ENCODE results near the gene LNPEP.

Gene LNPEP

DNA sequence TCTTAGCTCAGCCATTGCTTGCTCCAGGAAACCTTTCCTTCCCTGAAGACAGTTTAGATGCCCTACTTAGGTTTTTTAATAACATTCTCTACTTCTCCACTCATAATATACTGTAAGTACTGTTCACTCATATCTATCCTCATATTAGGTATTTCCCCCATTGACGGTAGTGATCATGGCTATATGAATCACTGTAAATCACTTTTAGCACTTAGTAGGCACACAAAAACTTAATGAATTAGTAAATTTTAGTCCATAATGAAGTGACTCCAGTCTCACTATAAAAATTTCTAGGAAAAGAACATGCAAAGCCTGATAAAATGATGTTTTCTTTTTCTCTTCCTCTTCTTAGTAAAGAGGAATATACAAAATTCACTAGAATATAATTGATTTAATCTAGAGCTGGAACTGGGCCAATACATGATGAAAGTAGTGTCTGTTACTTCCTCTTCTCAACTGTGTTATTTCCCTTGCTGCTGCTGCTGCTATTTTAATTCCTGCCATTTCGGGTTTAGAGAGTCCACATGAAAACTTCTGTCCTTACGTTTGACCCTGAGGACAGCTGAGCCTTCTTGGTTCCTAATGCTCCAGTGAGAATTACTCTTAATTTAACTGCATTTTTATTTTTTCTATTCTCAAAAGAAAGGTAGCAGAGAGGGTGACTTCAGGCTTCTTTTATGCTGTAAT lies 73.5 kb downstream of the LNPEP start:
- Histone ChIP-seq H4K8ac (ENCODE audit: low read depth, low read length) (no peak overlapping the region), H2AK5ac (ENCODE audit: low read depth, low read length) (no peak overlapping the region), H3K4me3 (ENCODE audit: low read length in 2 of 2) (no peak overlapping the region), H4K91ac (ENCODE audit: low read depth, low read length, poor library complexity) (no peak overlapping the region), H3K27me3 (ENCODE audit: control insufficient read depth in 3 of 3, insufficient read depth in 3 of 3, low read depth in 1 of 3, low read length in 3 of 3) (no peaks in the 10 kb centered on the region), H3K23ac (ENCODE audit: low read depth, low read length, poor library complexity) (no peak overlapping the region), H3K9ac (ENCODE audit: low read depth, low read length, poor library complexity) (no peak overlapping the region), H3K4me1 (ENCODE audit: control insufficient read depth in 2 of 2, insufficient read depth in 1 of 2, low read depth in 1 of 2, low read length in 2 of 2) (no peaks in the 10 kb centered on the region), H3K79me1 (ENCODE audit: low read depth, low read length) (no peaks in the 10 kb centered on the region), H3K4ac (ENCODE audit: low read length) (no peak overlapping the region), H2BK120ac (ENCODE audit: low read depth, low read length) (no peak overlapping the region), H2BK15ac (ENCODE audit: low read length) (no peak overlapping the region), H3K36me3 (replicated peaks in 1 of 2; ENCODE audit: control insufficient read depth in 2 of 2, insufficient read depth in 2 of 2, low read length in 2 of 2) (peaks cover 0 to 12% of the 10 kb centered on the region in 2 donors), H2BK12ac (ENCODE audit: low read length) (no peak overlapping the region), H3K27ac (replicated peaks; ENCODE audit: low read length) (no peak overlapping the region), H3K18ac (ENCODE audit: low read length) (no peak overlapping the region), H3K14ac (ENCODE audit: low read length) (no peak overlapping the region), H3K4me2 (ENCODE audit: insufficient read depth, low read length, poor library complexity, severe bottlenecking) (no peak overlapping the region), H3K9me3 (replicated peaks in 1 of 2; ENCODE audit: control insufficient read depth in 2 of 2, insufficient read depth in 1 of 2, low read depth in 1 of 2, low read length in 2 of 2) (no peaks in the 10 kb centered on the region), H2AFZ (ENCODE audit: low read length) (no peak overlapping the region), H2BK5ac (ENCODE audit: low read length) (no peak overlapping the region)
- WGBS, 2 donors (ENCODE audit: extremely low coverage in 2 of 2, insufficient read length in 2 of 2, insufficient replicate concordance in 1 of 2) = no CpG with 5 or more reads among the region's 3 CpGs
- DNase-seq (ENCODE audit: low spot score) = no peak

DNA sequence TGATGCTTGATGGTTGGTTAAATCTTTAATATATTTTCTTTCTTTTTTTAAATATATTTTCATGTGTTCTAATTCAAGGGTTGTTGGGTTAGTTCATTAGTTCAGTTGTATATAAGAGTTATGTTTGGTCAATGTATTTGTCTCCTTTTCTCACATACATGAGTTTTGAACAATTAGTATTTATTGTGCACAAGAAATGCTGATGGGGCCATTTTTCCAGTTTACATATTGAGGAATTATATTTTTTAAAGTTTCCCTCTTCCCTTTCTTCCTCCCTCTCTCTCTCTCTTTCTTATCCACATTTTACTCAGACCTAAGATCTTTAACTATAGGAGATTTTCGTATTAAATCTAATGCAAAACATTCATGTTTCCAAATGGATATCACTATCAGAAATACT lies 74.0 kb downstream of the LNPEP start:
- Histone ChIP-seq H3K9ac (ENCODE audit: low read depth, low read length, poor library complexity) (no peak overlapping the region), H3K9me3 (replicated peaks in 1 of 2; ENCODE audit: control insufficient read depth in 2 of 2, insufficient read depth in 1 of 2, low read depth in 1 of 2, low read length in 2 of 2) (no peaks in the 10 kb centered on the region), H4K91ac (ENCODE audit: low read depth, low read length, poor library complexity) (no peak overlapping the region), H2BK120ac (ENCODE audit: low read depth, low read length) (no peak overlapping the region), H2BK5ac (ENCODE audit: low read length) (no peak overlapping the region), H3K4ac (ENCODE audit: low read length) (no peak overlapping the region), H2AFZ (ENCODE audit: low read length) (no peak overlapping the region), H3K14ac (ENCODE audit: low read length) (no peak overlapping the region), H3K79me1 (ENCODE audit: low read depth, low read length) (no peaks in the 10 kb centered on the region), H2BK12ac (ENCODE audit: low read length) (no peak overlapping the region), H3K23ac (ENCODE audit: low read depth, low read length, poor library complexity) (no peak overlapping the region), H3K4me2 (ENCODE audit: insufficient read depth, low read length, poor library complexity, severe bottlenecking) (no peak overlapping the region), H2BK15ac (ENCODE audit: low read length) (no peak overlapping the region), H3K27me3 (ENCODE audit: control insufficient read depth in 3 of 3, insufficient read depth in 3 of 3, low read depth in 1 of 3, low read length in 3 of 3) (no peaks in the 10 kb centered on the region), H3K27ac (replicated peaks; ENCODE audit: low read length) (no peak overlapping the region), H3K4me1 (ENCODE audit: control insufficient read depth in 2 of 2, insufficient read depth in 1 of 2, low read depth in 1 of 2, low read length in 2 of 2) (no peaks in the 10 kb centered on the region), H2AK5ac (ENCODE audit: low read depth, low read length) (no peak overlapping the region), H3K4me3 (ENCODE audit: low read length in 2 of 2) (no peak overlapping the region), H3K18ac (ENCODE audit: low read length) (no peak overlapping the region), H4K8ac (ENCODE audit: low read depth, low read length) (no peak overlapping the region), H3K36me3 (replicated peaks in 1 of 2; ENCODE audit: control insufficient read depth in 2 of 2, insufficient read depth in 2 of 2, low read length in 2 of 2) (peaks cover 0 to 16% of the 10 kb centered on the region in 2 donors)
- DNase-seq (ENCODE audit: low spot score) = no peak
- no CpG with 5 or more reads among the region's 1 CpG for WGBS, 2 donors (ENCODE audit: extremely low coverage in 2 of 2, insufficient read length in 2 of 2, insufficient replicate concordance in 1 of 2)

DNA sequence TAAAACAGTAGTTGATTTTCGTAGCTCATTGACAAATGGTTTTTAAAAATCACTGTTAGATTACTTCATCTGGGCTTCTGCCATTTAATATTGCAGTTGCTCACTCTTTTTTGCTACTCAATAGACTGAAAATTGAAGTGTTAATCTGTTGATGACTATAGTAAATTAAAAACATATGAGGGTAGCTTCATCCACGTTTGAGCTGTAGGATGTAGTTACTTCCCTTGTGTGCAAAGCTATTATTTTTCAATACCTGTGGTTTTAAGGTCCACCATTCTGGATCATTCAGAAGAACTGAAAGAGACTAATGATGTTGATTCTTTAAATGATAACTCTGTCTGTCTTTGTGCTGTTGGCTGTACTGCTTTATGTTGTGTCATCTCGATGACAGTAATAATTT lies 74.7 kb downstream of the LNPEP start:
- H3K4ac ChIP-seq (ENCODE audit: low read length) = no peak overlapping the region

DNA sequence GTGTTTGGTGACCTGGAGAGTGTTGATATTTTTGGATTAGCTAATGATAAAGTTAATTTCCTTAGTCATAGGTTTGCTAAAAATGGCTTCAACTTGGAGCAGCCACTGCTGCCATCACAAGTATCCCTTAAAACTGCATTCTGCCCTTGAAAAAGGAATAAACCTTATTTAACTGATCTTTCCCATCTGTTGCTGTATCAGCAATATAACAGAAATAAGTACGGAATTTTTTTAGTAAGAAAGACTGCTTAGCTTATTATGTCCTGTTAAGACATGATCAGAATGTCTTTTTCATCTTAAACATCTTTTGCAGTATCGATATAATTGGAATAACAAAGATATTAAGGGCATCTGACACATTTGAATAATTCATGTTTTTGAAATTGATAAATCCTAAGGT lies 75.7 kb downstream of the LNPEP start:
- no peak overlapping the region for H3K9ac ChIP-seq (ENCODE audit: low read depth, low read length, poor library complexity)
- no peak overlapping the region for H3K27ac ChIP-seq (replicated peaks; ENCODE audit: low read length)
- H3K4me2 ChIP-seq (ENCODE audit: insufficient read depth, low read length, poor library complexity, severe bottlenecking) = no peak overlapping the region
- no peak overlapping the region for H4K91ac ChIP-seq (ENCODE audit: low read depth, low read length, poor library complexity)
- no peak overlapping the region for H2AK5ac ChIP-seq (ENCODE audit: low read depth, low read length)
- H3K79me1 ChIP-seq (ENCODE audit: low read depth, low read length) = no peaks in the 10 kb centered on the region
- H3K4me1 ChIP-seq (ENCODE audit: control insufficient read depth in 2 of 2, insufficient read depth in 1 of 2, low read depth in 1 of 2, low read length in 2 of 2) = no peaks in the 10 kb centered on the region
- H3K4me3 ChIP-seq (ENCODE audit: low read length in 2 of 2) = no peak overlapping the region
- H2BK120ac ChIP-seq (ENCODE audit: low read depth, low read length) = no peak overlapping the region
- no peaks in the 10 kb centered on the region for H3K9me3 ChIP-seq (replicated peaks in 1 of 2; ENCODE audit: control insufficient read depth in 2 of 2, insufficient read depth in 1 of 2, low read depth in 1 of 2, low read length in 2 of 2)
- H3K23ac ChIP-seq (ENCODE audit: low read depth, low read length, poor library complexity) = no peak overlapping the region
- no peak overlapping the region for H3K18ac ChIP-seq (ENCODE audit: low read length)
- WGBS, 2 donors (ENCODE audit: extremely low coverage in 2 of 2, insufficient read length in 2 of 2, insufficient replicate concordance in 1 of 2) = no CpG with 5 or more reads among the region's 2 CpGs
- H3K4ac ChIP-seq (ENCODE audit: low read length) = no peak overlapping the region
- no peak overlapping the region for H3K14ac ChIP-seq (ENCODE audit: low read length)
- H3K36me3 ChIP-seq (replicated peaks in 1 of 2; ENCODE audit: control insufficient read depth in 2 of 2, insufficient read depth in 2 of 2, low read length in 2 of 2) = peaks cover 0 to 21% of the 10 kb centered on the region in 2 donors
- H2BK15ac ChIP-seq (ENCODE audit: low read length) = no peak overlapping the region
- no peak overlapping the region for H4K8ac ChIP-seq (ENCODE audit: low read depth, low read length)
- H2BK12ac ChIP-seq (ENCODE audit: low read length) = no peak overlapping the region
- no peak for DNase-seq (ENCODE audit: low spot score)
- no peaks in the 10 kb centered on the region for H3K27me3 ChIP-seq (ENCODE audit: control insufficient read depth in 3 of 3, insufficient read depth in 3 of 3, low read depth in 1 of 3, low read length in 3 of 3)
- no peak overlapping the region for H2BK5ac ChIP-seq (ENCODE audit: low read length)
- H2AFZ ChIP-seq (ENCODE audit: low read length) = no peak overlapping the region

More for the DNA sequence above, 74.7 kb downstream of the LNPEP start:
- Histone ChIP-seq H3K4me3 (ENCODE audit: low read length in 2 of 2) (no peak overlapping the region), H2AK5ac (ENCODE audit: low read depth, low read length) (no peak overlapping the region), H4K8ac (ENCODE audit: low read depth, low read length) (no peak overlapping the region), H3K14ac (ENCODE audit: low read length) (no peak overlapping the region), H2AFZ (ENCODE audit: low read length) (no peak overlapping the region), H3K9me3 (replicated peaks in 1 of 2; ENCODE audit: control insufficient read depth in 2 of 2, insufficient read depth in 1 of 2, low read depth in 1 of 2, low read length in 2 of 2) (no peaks in the 10 kb centered on the region), H2BK12ac (ENCODE audit: low read length) (no peak overlapping the region), H3K27ac (replicated peaks; ENCODE audit: low read length) (no peak overlapping the region), H4K91ac (ENCODE audit: low read depth, low read length, poor library complexity) (no peak overlapping the region), H3K79me1 (ENCODE audit: low read depth, low read length) (no peaks in the 10 kb centered on the region), H3K23ac (ENCODE audit: low read depth, low read length, poor library complexity) (no peak overlapping the region), H2BK120ac (ENCODE audit: low read depth, low read length) (no peak overlapping the region), H2BK15ac (ENCODE audit: low read length) (no peak overlapping the region), H3K9ac (ENCODE audit: low read depth, low read length, poor library complexity) (no peak overlapping the region), H3K4me1 (ENCODE audit: control insufficient read depth in 2 of 2, insufficient read depth in 1 of 2, low read depth in 1 of 2, low read length in 2 of 2) (no peaks in the 10 kb centered on the region), H3K36me3 (replicated peaks in 1 of 2; ENCODE audit: control insufficient read depth in 2 of 2, insufficient read depth in 2 of 2, low read length in 2 of 2) (peaks cover 0 to 19% of the 10 kb centered on the region in 2 donors), H2BK5ac (ENCODE audit: low read length) (no peak overlapping the region), H3K27me3 (ENCODE audit: control insufficient read depth in 3 of 3, insufficient read depth in 3 of 3, low read depth in 1 of 3, low read length in 3 of 3) (no peaks in the 10 kb centered on the region), H3K4me2 (ENCODE audit: insufficient read depth, low read length, poor library complexity, severe bottlenecking) (no peak overlapping the region), H3K18ac (ENCODE audit: low read length) (no peak overlapping the region)
- no peak for DNase-seq (ENCODE audit: low spot score)
- no CpG with 5 or more reads among the region's 3 CpGs for whole genome bisulfite sequencing, 2 donors (ENCODE audit: extremely low coverage in 2 of 2, insufficient read length in 2 of 2, insufficient replicate concordance in 1 of 2)

All from neuronal stem cell (in vitro differentiated cells).